ENCODE data around the gene NDUFC2.
"Not testable (repeated sequence)": the region's sequence is repeated elsewhere in the genome, so short reads cannot be mapped to it uniquely, and the experiment has no call there.

NDUFC2 gene

DNA sequence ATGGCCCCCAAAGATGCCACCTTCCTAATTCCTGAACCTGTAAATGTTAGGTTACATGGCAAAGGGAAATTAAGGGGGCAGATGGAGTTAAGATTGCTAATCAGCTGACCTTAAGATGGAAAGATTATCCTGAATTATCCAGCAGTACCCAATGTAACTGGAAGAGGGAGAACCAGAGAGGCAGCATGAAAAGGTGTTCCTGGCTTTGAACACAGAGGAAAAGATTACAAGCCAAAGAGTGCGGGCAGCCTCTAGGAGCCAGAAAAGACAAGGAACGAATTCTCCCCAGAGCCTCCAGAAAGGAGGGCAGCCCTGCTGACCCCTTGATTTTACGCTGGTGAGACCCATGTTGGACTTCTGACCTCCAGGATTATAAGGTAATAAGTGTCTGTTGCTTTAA lies 31.1 kb downstream of the NDUFC2 start:
- H3K27ac ChIP-seq: no peak overlapping the region
- TF ChIP-seq, protein P1, sequence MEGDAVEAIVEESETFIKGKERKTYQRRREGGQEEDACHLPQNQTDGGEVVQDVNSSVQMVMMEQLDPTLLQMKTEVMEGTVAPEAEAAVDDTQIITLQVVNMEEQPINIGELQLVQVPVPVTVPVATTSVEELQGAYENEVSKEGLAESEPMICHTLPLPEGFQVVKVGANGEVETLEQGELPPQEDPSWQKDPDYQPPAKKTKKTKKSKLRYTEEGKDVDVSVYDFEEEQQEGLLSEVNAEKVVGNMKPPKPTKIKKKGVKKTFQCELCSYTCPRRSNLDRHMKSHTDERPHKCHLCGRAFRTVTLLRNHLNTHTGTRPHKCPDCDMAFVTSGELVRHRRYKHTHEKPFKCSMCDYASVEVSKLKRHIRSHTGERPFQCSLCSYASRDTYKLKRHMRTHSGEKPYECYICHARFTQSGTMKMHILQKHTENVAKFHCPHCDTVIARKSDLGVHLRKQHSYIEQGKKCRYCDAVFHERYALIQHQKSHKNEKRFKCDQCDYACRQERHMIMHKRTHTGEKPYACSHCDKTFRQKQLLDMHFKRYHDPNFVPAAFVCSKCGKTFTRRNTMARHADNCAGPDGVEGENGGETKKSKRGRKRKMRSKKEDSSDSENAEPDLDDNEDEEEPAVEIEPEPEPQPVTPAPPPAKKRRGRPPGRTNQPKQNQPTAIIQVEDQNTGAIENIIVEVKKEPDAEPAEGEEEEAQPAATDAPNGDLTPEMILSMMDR (IDR thresholded peaks at IDR 0.05): no peak
- TF ChIP-seq ZFX (IDR thresholded peaks at IDR 0.05; ENCODE audit: borderline replicate concordance): no peak

DNA sequence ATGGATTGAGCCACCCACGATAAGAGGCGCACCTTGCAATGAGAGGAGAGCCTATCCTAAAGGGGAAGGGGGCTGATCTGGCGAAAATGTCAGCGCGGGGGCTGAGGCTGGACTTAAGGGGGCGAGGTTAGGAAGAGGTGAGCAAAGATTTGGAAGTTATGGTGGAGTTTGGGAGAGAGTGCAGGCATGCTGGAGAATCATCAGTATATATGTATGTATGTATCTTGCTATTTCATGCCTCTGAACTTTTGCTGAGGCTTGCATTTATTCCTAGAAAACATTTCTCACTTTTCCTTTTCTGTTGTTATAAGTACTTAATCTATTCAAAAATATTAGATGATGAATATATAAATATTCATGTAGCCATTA lies 33.2 kb downstream of the NDUFC2 start:
- TF ChIP-seq ZFX (IDR thresholded peaks at IDR 0.05; ENCODE audit: borderline replicate concordance): no peak
- TF ChIP-seq, protein P1 (IDR thresholded peaks at IDR 0.05): peak; percentile 70
- H3K27ac ChIP-seq: no peak overlapping the region

DNA sequence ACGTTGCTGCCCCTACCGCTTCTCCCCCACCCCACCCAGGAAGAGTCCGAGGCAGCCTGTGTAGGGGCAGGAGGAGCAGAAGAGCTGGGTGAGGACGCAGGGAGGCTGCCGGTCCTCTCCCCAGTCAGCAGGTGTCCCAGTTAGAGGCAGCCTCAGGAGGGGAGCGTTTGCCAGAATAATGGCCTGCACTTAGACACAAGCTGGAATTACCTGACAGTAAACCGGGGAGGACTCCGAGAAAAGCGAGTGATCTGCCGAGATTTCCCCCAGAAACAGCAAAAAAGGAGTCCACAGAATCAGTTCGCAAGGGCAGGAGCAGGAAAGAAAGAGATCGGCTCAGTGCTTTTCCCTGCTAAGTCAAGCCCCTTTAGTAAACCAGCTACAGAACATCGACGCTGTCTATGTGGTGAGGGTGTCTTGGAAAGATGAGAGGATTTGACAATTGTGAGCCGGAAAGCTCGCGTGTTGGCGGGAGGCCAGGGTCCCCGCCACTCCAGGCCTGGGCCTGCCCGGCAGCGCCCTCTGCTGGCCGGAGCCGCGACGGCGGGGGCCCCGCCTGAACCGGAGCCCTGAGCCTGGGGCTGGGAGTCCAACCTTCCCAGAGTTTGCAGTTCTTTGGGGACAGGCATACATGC lies 33.7 kb downstream of the NDUFC2 start:
- no peak overlapping the region for H3K27ac ChIP-seq
- no peak for TF ChIP-seq ZFX (IDR thresholded peaks at IDR 0.05; ENCODE audit: borderline replicate concordance)
- TF ChIP-seq, protein P1 (IDR thresholded peaks at IDR 0.05): peak; percentile 99

DNA sequence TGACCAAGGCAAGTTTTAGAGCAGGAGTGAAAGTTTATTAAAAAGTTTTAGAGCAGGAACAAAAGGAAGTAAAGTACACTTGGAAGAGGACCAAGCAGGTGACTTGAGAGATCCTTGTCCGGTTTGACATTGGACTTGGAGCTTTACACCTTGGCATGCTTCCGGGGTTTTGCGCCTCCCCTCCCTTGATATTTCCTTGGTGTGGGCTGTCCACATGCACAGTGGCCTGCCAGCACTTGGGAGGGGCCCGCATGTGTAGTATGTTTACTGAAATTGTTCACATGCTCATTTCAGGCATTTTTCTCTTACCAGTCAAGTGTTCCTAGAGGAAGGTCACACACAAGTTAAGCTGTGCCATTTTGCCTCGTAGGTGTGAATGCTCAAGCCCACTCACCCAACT lies 35.0 kb downstream of the NDUFC2 start:
- no peak overlapping the region for H3K27ac ChIP-seq
- TF ChIP-seq, protein P1 (IDR thresholded peaks at IDR 0.05): no peak
- TF ChIP-seq ZFX (IDR thresholded peaks at IDR 0.05; ENCODE audit: borderline replicate concordance): no peak

DNA sequence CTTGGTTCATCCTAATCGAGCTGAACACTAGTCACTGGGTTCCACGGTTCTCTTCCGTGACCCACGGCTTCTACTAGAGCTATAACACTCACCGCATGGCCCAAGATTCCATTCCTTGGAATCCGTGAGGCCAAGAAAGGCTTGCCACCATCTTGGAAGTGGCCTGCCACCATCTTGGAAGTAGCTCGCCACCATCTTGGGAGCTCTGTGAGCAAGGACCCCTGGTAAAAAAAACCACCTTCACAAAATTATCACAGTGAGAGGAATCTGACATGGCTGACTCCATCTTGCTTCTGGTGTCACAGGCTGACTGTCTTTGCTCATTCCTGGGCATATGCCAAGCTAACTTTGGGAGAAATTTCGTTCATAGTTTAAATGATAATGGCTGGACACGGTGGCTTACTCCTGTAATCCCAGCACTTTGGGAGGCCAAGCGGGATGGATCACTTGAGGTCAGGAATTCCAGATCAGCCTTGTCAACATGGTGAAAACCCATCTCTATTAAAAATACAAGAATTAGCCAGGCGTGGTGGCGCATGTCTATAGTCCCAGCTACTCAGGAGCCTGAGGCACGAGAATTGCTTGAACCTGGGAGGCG lies 37.7 kb downstream of the NDUFC2 start:
- TF ChIP-seq ZFX (IDR thresholded peaks at IDR 0.05; ENCODE audit: borderline replicate concordance): no peak
- TF ChIP-seq, protein P1 (IDR thresholded peaks at IDR 0.05): no peak
- no peak overlapping the region for H3K27ac ChIP-seq

DNA sequence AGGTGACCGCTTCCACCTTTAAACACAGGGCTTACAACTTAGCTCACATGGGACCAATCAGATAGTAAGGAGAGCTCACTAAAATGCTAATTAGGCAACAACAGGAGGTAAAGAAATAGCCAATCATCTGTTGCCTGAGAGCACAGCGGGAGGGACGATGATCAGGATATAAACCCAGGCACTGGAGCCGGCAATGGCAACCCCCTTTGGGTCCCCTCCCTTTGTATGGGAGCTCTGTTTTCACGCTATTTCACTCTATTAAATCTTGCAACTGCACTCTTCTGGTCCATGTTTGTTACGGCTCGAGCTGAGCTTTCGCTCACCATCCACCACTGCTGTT lies 38.3 kb downstream of the NDUFC2 start:
- H3K27ac ChIP-seq: not testable (repeated sequence)

DNA sequence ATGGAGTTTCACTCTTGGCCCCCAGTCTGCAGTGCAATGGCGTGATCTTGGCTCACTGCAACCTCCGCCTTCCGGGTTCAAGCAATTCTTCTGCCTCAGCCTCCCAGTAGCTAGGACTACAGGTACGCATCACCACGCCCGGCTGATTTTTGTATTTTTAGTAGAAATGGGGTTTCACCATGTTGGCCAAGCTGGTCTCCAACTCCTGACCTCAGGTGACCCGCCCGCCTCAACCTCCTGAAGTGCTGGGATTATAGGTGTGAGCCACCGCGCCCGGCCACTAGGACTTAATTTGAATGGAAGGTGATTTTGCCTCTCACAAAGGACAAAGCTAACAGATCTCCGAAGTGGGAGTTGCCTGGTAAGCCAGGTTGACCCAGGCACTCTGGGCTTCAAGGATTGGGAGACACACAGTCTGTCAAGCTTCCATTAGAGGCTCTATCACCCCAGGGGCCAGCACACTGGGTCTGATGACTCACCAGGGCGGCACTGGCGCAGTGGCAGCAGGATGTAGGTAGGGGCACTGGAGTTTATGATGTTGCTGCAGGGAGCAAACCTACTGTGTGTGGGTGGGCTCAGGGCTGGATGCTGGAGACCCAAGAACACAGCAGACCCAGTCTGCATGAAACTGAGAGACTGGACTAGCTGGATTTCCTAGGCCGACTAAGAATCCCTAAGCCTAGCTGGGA lies 38.8 kb downstream of the NDUFC2 start:
- H3K27ac ChIP-seq: no peak overlapping the region
- TF ChIP-seq ZFX (IDR thresholded peaks at IDR 0.05; ENCODE audit: borderline replicate concordance): no peak
- TF ChIP-seq, protein P1 (IDR thresholded peaks at IDR 0.05): no peak
